Liver (tissue), 9 donors: ENCODE results near the gene MTHFD2. TPM values are rescaled to one million over a fixed set of nuclear protein-coding genes. Genes with fewer than 3 reads are reported as not detected.

Experiments used
- DNase-seq: peaks from one replicate; pipeline ENCODE4 v3.0.0-alpha.2; 2017; ENCODE audit warnings: low spot score
- H3K27ac ChIP-seq, 2 donors: one replicate each; pipeline ENCODE4 v1.7.0; 2013; ENCODE audit warnings: inconsistent platforms in 2 of 2, low read length in 2 of 2, control low read depth in 1 of 2, low read depth in 1 of 2, mild to moderate bottlenecking in 1 of 2
- H3K27me3 ChIP-seq, 4 donors: one replicate each; pipeline versions ENCODE4 v1.6.1 to v1.7.0; 2013; ENCODE audit warnings: low read length in 3 of 4, inconsistent platforms in 1 of 4, mild to moderate bottlenecking in 1 of 4, moderate library complexity in 1 of 4; ENCODE audit not compliant: control insufficient read depth in 4 of 4, insufficient read depth in 4 of 4
- H3K36me3 ChIP-seq, 4 donors: one replicate each; pipeline versions ENCODE4 v1.6.1 to v1.7.0; 2013; ENCODE audit warnings: low read length in 3 of 4, mild to moderate bottlenecking in 3 of 4, low read depth in 1 of 4, moderate library complexity in 1 of 4; ENCODE audit not compliant: control insufficient read depth in 4 of 4, insufficient read depth in 3 of 4
- H3K4me1 ChIP-seq, 4 donors: one replicate each; pipeline versions ENCODE4 v1.6.1 to v1.7.0; 2013; ENCODE audit warnings: low read length in 3 of 4, mild to moderate bottlenecking in 3 of 4, moderate library complexity in 1 of 4; ENCODE audit not compliant: control insufficient read depth in 4 of 4, insufficient read depth in 4 of 4
- H3K4me3 ChIP-seq, 3 donors: one replicate each; pipeline versions ENCODE4 v1.6.1 to v1.7.0; 2013; ENCODE audit warnings: low read length in 3 of 3, control low read depth in 1 of 3, low read depth in 1 of 3, mild to moderate bottlenecking in 1 of 3
- H3K9ac ChIP-seq, 2 donors: one replicate each; pipeline ENCODE4 v1.7.0; 2013; ENCODE audit warnings: low read length in 2 of 2, mild to moderate bottlenecking in 2 of 2, moderate library complexity in 2 of 2, control low read depth in 1 of 2, low read depth in 1 of 2
- H3K9me3 ChIP-seq, 4 donors: one replicate each; pipeline versions ENCODE4 v1.6.1 to v1.7.0; 2013; ENCODE audit warnings: low read length in 3 of 4; ENCODE audit not compliant: control insufficient read depth in 4 of 4
- EGR1 ChIP-seq, 2 donors: IDR thresholded peaks; 2 replicates each; pipeline ENCODE4 v1.6.1; 2016 to 2018; ENCODE audit warnings: antibody characterized with exemption in 2 of 2, low read depth in 2 of 2
- FOXA1 ChIP-seq: IDR thresholded peaks from 2 replicates; pipeline ENCODE4 v1.6.1; 2016; ENCODE audit warnings: antibody characterized with exemption
- FOXA2 ChIP-seq: IDR thresholded peaks from 2 replicates; pipeline ENCODE4 v1.6.1; 2016; ENCODE audit warnings: antibody characterized with exemption
- GABPA ChIP-seq, 2 donors: IDR thresholded peaks in 1 of 2; conservative IDR thresholded peaks in 1 of 2; 2 replicates each; pipeline ENCODE4 v1.6.1; 2016; ENCODE audit warnings: antibody characterized with exemption in 2 of 2, mild to moderate bottlenecking in 1 of 2, moderate library complexity in 1 of 2
- HNF4A ChIP-seq, 2 donors: conservative IDR thresholded peaks; 2 replicates each; pipeline ENCODE4 v1.6.1; 2016; ENCODE audit warnings: antibody characterized with exemption in 2 of 2, mild to moderate bottlenecking in 2 of 2
- HNF4G ChIP-seq: IDR thresholded peaks from 2 replicates; pipeline ENCODE4 v1.6.1; 2016; ENCODE audit warnings: antibody characterized with exemption
- JUND ChIP-seq, 2 donors: IDR thresholded peaks; 2 replicates each; pipeline ENCODE4 v1.6.1; 2016; ENCODE audit warnings: antibody characterized with exemption in 2 of 2
- RAD21 ChIP-seq, 2 donors: IDR thresholded peaks; 2 replicates each; pipeline ENCODE4 v1.6.1; 2016; ENCODE audit warnings: antibody characterized with exemption in 2 of 2, mild to moderate bottlenecking in 2 of 2
- RXRA ChIP-seq, 2 donors: IDR thresholded peaks; 2 replicates each; pipeline ENCODE4 v1.6.1; 2017 to 2018; ENCODE audit warnings: antibody characterized with exemption in 2 of 2, mild to moderate bottlenecking in 1 of 2
- SP1 ChIP-seq: IDR thresholded peaks from 2 replicates; pipeline ENCODE4 v1.6.1; 2018; ENCODE audit warnings: antibody characterized with exemption, mild to moderate bottlenecking
- TAF1 ChIP-seq: conservative IDR thresholded peaks from 2 replicates; pipeline ENCODE4 v1.6.1; 2016; ENCODE audit warnings: antibody characterized with exemption, mild to moderate bottlenecking
- WGBS: extraction: QIAGEN DNeasy Blood & Tissue Kit; methylation state at CpG from one replicate; pipeline ENCODE4 v1.1.7; 2013; 5-methylcytosine and 5-hydroxymethylcytosine counted together
- polyA plus RNA-seq, 2 donors: library from polyadenylated mRNA; stranded (reverse) in 1 of 2; unstranded in 1 of 2; fragments of 200-250 nt in 1 of 2; fragments of >200 nt in 1 of 2; fragmentation: Nextera tagmentation in 1 of 2; extraction: Ambion mirVana in 1 of 2; gene quantifications; one replicate each; pipeline versions ENCODE4 v1.2.1 to v1.2.3, GENCODE V29; 2013 to 2015
- total RNA-seq, 2 donors: library from RNA; depleted of rRNA; stranded (reverse); fragments of >200 nt; gene quantifications; one replicate each; pipeline ENCODE4 v1.2.3, GENCODE V29; 2014
- TF ChIP-seq, protein P1 (sequence below): fragments of 150-350 bp; IDR thresholded peaks from 2 replicates; pipeline ENCODE4 v1.5.1; 2017; ENCODE audit warnings: improper control_type of control experiment, low read depth, low read length; ENCODE audit not compliant: missing input control
- TF ChIP-seq, protein P2 (sequence below): IDR thresholded peaks from 2 replicates; pipeline ENCODE4 v1.6.1; 2016; ENCODE audit warnings: antibody characterized with exemption
- TF ChIP-seq, protein P3 (sequence below): IDR thresholded peaks from 2 replicates; pipeline ENCODE4 v1.6.1; 2016; ENCODE audit warnings: antibody characterized with exemption
- TF ChIP-seq, protein P4 (sequence below): IDR thresholded peaks from 2 replicates; pipeline ENCODE4 v1.6.1; 2016; ENCODE audit warnings: antibody characterized with exemption
- donor health status: healthy.
- donor health status: healthy.
- donor health status: healthy.
- donor health status: healthy.
- donor health status: healthy.

The MTHFD2 gene
- total and polyA plus RNA-seq, 4 donors, result 1.6 to 27.5 (median 2.8) TPM

DNA sequence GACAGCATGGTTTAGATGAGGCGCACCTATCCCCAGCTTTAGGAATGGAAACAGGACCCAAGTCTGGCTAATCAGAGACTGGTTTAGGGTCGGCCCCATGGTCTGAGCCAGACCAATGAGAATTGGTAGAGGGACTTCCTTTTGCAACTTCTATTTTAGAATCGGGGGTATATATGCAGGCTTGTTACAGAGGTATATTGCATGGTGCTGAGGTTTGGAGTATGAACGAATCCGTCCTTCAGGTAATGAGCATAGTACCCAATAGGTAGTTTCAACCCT, 49.2 kb upstream of the MTHFD2 start (continued):
- TF ChIP-seq HNF4G (no peak), RXRA (IDR thresholded peaks at IDR 0.05) (no peak), FOXA1 (no peak), GABPA (IDR thresholded peaks at IDR 0.05 in 1 of 2, conservative IDR thresholded peaks at IDR 0.05 in 1 of 2) (no peak)
- TF ChIP-seq, protein P1, sequence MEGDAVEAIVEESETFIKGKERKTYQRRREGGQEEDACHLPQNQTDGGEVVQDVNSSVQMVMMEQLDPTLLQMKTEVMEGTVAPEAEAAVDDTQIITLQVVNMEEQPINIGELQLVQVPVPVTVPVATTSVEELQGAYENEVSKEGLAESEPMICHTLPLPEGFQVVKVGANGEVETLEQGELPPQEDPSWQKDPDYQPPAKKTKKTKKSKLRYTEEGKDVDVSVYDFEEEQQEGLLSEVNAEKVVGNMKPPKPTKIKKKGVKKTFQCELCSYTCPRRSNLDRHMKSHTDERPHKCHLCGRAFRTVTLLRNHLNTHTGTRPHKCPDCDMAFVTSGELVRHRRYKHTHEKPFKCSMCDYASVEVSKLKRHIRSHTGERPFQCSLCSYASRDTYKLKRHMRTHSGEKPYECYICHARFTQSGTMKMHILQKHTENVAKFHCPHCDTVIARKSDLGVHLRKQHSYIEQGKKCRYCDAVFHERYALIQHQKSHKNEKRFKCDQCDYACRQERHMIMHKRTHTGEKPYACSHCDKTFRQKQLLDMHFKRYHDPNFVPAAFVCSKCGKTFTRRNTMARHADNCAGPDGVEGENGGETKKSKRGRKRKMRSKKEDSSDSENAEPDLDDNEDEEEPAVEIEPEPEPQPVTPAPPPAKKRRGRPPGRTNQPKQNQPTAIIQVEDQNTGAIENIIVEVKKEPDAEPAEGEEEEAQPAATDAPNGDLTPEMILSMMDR, result no peak
- TF ChIP-seq, protein P2, sequence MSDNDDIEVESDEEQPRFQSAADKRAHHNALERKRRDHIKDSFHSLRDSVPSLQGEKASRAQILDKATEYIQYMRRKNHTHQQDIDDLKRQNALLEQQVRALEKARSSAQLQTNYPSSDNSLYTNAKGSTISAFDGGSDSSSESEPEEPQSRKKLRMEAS, result no peak

DNA sequence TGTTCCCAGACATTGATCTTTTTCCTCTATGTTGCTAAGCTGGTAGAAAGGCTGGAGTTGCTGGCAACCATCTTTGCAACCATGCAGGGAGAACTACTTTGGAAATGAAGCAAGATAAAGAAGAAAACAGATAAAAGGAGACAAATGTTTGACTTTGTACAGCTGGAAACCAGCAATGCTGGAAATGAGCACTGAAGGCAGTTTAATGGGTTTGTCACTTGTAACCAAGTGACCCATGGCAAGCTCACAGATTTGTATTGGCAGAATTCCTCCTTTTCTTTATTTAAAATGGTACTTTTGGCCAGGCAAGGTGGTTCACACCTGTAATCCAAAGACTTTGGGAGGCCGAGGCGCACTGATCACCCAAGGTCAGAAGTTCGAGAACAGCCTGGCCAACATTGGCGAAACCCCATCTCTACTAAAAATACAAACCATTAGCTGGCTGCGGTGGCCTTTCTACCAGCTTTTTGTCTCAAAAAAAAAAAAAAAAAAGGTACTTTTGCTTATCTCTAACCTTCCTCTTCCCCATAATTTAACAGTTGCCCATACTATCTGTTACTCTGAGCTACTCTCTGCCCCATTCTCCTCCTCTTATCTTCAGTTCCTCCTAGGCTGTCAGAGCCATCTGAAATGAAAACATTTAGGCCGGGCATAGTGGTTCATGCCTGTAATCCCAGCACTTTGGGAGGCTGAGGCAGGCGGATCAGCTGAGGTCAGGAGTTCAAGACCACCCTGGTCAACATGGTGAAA, 48.7 kb upstream of the MTHFD2 start:
- H3K36me3 ChIP-seq, result peaks cover 4 to 10% (median 6%) of the 10 kb centered on the region in 4 donors

DNA sequence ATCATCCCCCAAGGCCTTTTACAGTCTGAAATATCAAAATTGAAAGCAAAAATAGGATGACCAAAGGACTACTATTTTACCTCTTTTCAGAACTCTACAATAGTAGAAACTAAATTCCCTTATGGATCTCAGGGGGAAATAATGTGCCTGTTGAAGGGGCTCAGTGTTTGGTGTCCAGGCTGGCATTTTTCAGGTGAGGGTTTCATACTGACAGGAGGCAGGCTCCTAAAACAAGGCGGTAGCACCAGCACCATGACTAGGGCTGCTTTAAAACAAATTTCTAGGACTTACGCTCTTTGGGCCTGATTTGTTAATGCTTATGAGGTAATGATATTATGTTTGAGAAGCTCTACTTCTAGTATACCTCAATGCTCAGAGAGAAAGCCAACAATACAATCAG, 45.5 kb upstream of the MTHFD2 start:
- H3K27me3 ChIP-seq, result no peaks in the 10 kb centered on the region
- over 99% methylated on average over 2 of the region's 2 CpGs for WGBS
- H3K27ac ChIP-seq, result no peak overlapping the region
- no peak overlapping the region for H3K4me3 ChIP-seq
- no peak for DNase-seq
- H3K4me1 ChIP-seq, result peaks cover 0 to 5% (median 1%) of the 10 kb centered on the region in 4 donors
- H3K36me3 ChIP-seq, result peaks cover 7 to 28% (median 24%) of the 10 kb centered on the region in 4 donors
- TF ChIP-seq SP1, result no peak
- TF ChIP-seq, protein P3, sequence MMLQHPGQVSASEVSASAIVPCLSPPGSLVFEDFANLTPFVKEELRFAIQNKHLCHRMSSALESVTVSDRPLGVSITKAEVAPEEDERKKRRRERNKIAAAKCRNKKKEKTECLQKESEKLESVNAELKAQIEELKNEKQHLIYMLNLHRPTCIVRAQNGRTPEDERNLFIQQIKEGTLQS, result no peak
- TF ChIP-seq RAD21 (IDR thresholded peaks at IDR 0.05), result no peak
- no peak for TF ChIP-seq HNF4A (conservative IDR thresholded peaks at IDR 0.05)
- TF ChIP-seq FOXA2, result no peak
- TF ChIP-seq, protein P4, sequence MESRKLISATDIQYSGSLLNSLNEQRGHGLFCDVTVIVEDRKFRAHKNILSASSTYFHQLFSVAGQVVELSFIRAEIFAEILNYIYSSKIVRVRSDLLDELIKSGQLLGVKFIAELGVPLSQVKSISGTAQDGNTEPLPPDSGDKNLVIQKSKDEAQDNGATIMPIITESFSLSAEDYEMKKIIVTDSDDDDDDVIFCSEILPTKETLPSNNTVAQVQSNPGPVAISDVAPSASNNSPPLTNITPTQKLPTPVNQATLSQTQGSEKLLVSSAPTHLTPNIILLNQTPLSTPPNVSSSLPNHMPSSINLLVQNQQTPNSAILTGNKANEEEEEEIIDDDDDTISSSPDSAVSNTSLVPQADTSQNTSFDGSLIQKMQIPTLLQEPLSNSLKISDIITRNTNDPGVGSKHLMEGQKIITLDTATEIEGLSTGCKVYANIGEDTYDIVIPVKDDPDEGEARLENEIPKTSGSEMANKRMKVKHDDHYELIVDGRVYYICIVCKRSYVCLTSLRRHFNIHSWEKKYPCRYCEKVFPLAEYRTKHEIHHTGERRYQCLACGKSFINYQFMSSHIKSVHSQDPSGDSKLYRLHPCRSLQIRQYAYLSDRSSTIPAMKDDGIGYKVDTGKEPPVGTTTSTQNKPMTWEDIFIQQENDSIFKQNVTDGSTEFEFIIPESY, result no peak
- TF ChIP-seq, protein P2, result no peak
- TF ChIP-seq TAF1, result no peak
- TF ChIP-seq JUND (IDR thresholded peaks at IDR 0.05), result no peak
- TF ChIP-seq EGR1 (IDR thresholded peaks at IDR 0.05; ENCODE audit: low read depth in 2 of 2), result no peak
- H3K9ac ChIP-seq, result no peak overlapping the region
- no peaks in the 10 kb centered on the region for H3K9me3 ChIP-seq

More for the DNA sequence above, 48.7 kb upstream of the MTHFD2 start:
- Histone ChIP-seq H3K27me3 (no peaks in the 10 kb centered on the region), H3K9ac (no peak overlapping the region), H3K4me3 (no peak overlapping the region), H3K9me3 (no peaks in the 10 kb centered on the region), H3K4me1 (peaks cover 5 to 16% (median 11%) of the 10 kb centered on the region in 4 donors), H3K27ac (no peak overlapping the region)
- 86% methylated on average over 7 of the region's 7 CpGs for WGBS
- TF ChIP-seq, protein P3, result no peak
- no peak for DNase-seq
